ENCODE results near the gene SAMHD1. TPM values are rescaled to one million over a fixed set of nuclear protein-coding genes. Genes with fewer than 3 reads are reported as not detected.

SAMHD1 gene
- total and polyA plus RNA-seq, 2 donors from 2014 or later = 13.7 to 94.1 TPM

GRCh38 chr20:36872852-36873251 lies 78.7 kb downstream of the SAMHD1 start:
- no peak for FAIRE-seq
- no peak for TF ChIP-seq CTCF (IDR thresholded peaks at IDR 0.05; ENCODE audit: borderline replicate concordance, extremely low read depth, insufficient read depth)
- Histone ChIP-seq H3K4me3 (ENCODE audit: low read length in 3 of 3) (no peak overlapping the region), H3K36me3 (ENCODE audit: control insufficient read depth in 2 of 3, insufficient read depth in 3 of 3, low read length in 3 of 3) (no peaks in the 10 kb centered on the region), H3K9me3 (ENCODE audit: control insufficient read depth in 2 of 3, insufficient read depth in 1 of 3, low read length in 3 of 3) (no peaks in the 10 kb centered on the region), H3K9ac (ENCODE audit: low read length in 3 of 3) (no peak overlapping the region), H3K4me1 (ENCODE audit: control insufficient read depth in 2 of 3, insufficient read depth in 2 of 3, low read depth in 1 of 3, low read length in 3 of 3) (no peaks in the 10 kb centered on the region), H3K27ac (ENCODE audit: low read depth in 2 of 2, low read length in 2 of 2) (no peak overlapping the region), H3K27me3 (ENCODE audit: control insufficient read depth, insufficient read depth, low read length) (no peaks in the 10 kb centered on the region)
- peak in 3 of 5 donors; percentile 21 to 73 (median 36) for DNase-seq
- intact Hi-C loops (cut with DNase I) = no loop called here

GRCh38 chr20:36871640-36872570 lies 79.6 kb downstream of the SAMHD1 start:
- Histone ChIP-seq H3K9ac (ENCODE audit: low read length in 3 of 3) (no peak overlapping the region), H3K9me3 (ENCODE audit: control insufficient read depth in 2 of 3, insufficient read depth in 1 of 3, low read length in 3 of 3) (no peaks in the 10 kb centered on the region), H3K27me3 (ENCODE audit: control insufficient read depth, insufficient read depth, low read length) (no peaks in the 10 kb centered on the region), H3K4me3 (ENCODE audit: low read length in 3 of 3) (no peak overlapping the region), H3K36me3 (ENCODE audit: control insufficient read depth in 2 of 3, insufficient read depth in 3 of 3, low read length in 3 of 3) (no peaks in the 10 kb centered on the region), H3K4me1 (ENCODE audit: control insufficient read depth in 2 of 3, insufficient read depth in 2 of 3, low read depth in 1 of 3, low read length in 3 of 3) (peaks cover 0 to 3% (median 0%) of the 10 kb centered on the region in 3 donors), H3K27ac (ENCODE audit: low read depth in 2 of 2, low read length in 2 of 2) (no peak overlapping the region)
- no peak for FAIRE-seq
- TF ChIP-seq CTCF (IDR thresholded peaks at IDR 0.05; ENCODE audit: borderline replicate concordance, extremely low read depth, insufficient read depth) = no peak
- DNase-seq = peak in 2 of 5 donors; percentile 26 to 35
- intact Hi-C loops (cut with DNase I) = no loop called here

GRCh38 chr20:36866681-36867495 lies 84.6 kb downstream of the SAMHD1 start:
- TF ChIP-seq CTCF (IDR thresholded peaks at IDR 0.05; ENCODE audit: borderline replicate concordance, extremely low read depth, insufficient read depth) = no peak
- peaks cover 0 to 9% (median 3%) of the 10 kb centered on the region in 3 donors for H3K4me1 ChIP-seq (ENCODE audit: control insufficient read depth in 2 of 3, insufficient read depth in 2 of 3, low read depth in 1 of 3, low read length in 3 of 3)
- H3K27me3 ChIP-seq (ENCODE audit: control insufficient read depth, insufficient read depth, low read length) = no peaks in the 10 kb centered on the region
- no peaks in the 10 kb centered on the region for H3K9me3 ChIP-seq (ENCODE audit: control insufficient read depth in 2 of 3, insufficient read depth in 1 of 3, low read length in 3 of 3)
- H3K9ac ChIP-seq (ENCODE audit: low read length in 3 of 3) = no peak overlapping the region
- H3K36me3 ChIP-seq (ENCODE audit: control insufficient read depth in 2 of 3, insufficient read depth in 3 of 3, low read length in 3 of 3) = no peaks in the 10 kb centered on the region
- DNase-seq (no peak), FAIRE-seq (no peak)
- intact Hi-C loops (cut with DNase I) = no loop called here
- no peak overlapping the region for H3K27ac ChIP-seq (ENCODE audit: low read depth in 2 of 2, low read length in 2 of 2)
- no peak overlapping the region for H3K4me3 ChIP-seq (ENCODE audit: low read length in 3 of 3)

Data from kidney (tissue), 14 donors.